B cell (primary cell): Measurements from ENCODE around the gene TFF3. TPM values are rescaled to one million over a fixed set of nuclear protein-coding genes. Genes with fewer than 3 reads are reported as not detected.

ENCODE experiments used
- ATAC-seq: fragments of 200-7000 bp; cut with Tn5 transposase; one replicate; pipeline ENCODE4 v1.10.0; 2021; ENCODE audit warnings: low read depth, mild to moderate bottlenecking, moderate number of reproducible peaks, moderate library complexity
- CTCF ChIA-PET: fragments of 350-600 bp; sonication (Branson Sonifier 250); formaldehyde crosslinking; loops from one replicate; lab custom pipeline; 2021; ENCODE audit warnings: antibody characterized with exemption, inconsistent platforms; lab: Charles Lee
- POLR2A ChIA-PET: fragments of 350-600 bp; sonication (Branson Sonifier 250); formaldehyde crosslinking; loops from one replicate; lab custom pipeline; 2021; ENCODE audit warnings: antibody characterized with exemption; lab: Charles Lee
- DNase-seq: peaks from one replicate; pipeline ENCODE4 v3.0.0; 2013
- H2AFZ ChIP-seq: 2 replicates; pipeline ENCODE4 v1.6.1; 2012; ENCODE audit warnings: mild to moderate bottlenecking, low read depth, low read length; ENCODE audit not compliant: insufficient read depth, poor library complexity, severe bottlenecking
- H3K27ac ChIP-seq, 2 donors: 1 replicate in 1 of 2; 2 replicates in 1 of 2; pipeline ENCODE4 v1.5.1; 2012 to 2013; ENCODE audit warnings: low read length in 2 of 2, mild to moderate bottlenecking in 2 of 2, moderate library complexity in 1 of 2
- H3K27me3 ChIP-seq, 4 experiments: fragments of 200-600 bp in 1 of 4; sonication (generic) in 1 of 4; replicated peaks in 1 of 4; 1 replicate in 2 of 4; 2 replicates in 2 of 4; pipeline versions ENCODE4 v1.6.1 to v1.7.0; 2013 to 2016; ENCODE audit warnings: low read length in 3 of 4, mild to moderate bottlenecking in 2 of 4, mixed read lengths in 1 of 4, moderate library complexity in 1 of 4; ENCODE audit not compliant: insufficient read depth in 4 of 4, control insufficient read depth in 3 of 4; ENCODE audit errors: control extremely low read depth in 1 of 4
- H3K36me3 ChIP-seq, 2 experiments: replicated peaks in 1 of 2; 1 replicate in 1 of 2; 2 replicates in 1 of 2; pipeline versions ENCODE4 v1.6.1 to v1.7.1; 2013; ENCODE audit warnings: low read length in 1 of 2; ENCODE audit not compliant: insufficient read depth in 2 of 2, control insufficient read depth in 1 of 2; ENCODE audit errors: control extremely low read depth in 1 of 2, extremely low read depth in 1 of 2
- H3K4me1 ChIP-seq, 2 donors: fragments of 200-600 bp in 1 of 2; sonication (generic) in 1 of 2; 1 replicate in 1 of 2; 2 replicates in 1 of 2; pipeline versions ENCODE4 v1.5.1 to v1.6.1; 2013 to 2017; ENCODE audit warnings: low read length in 2 of 2; ENCODE audit not compliant: control insufficient read depth in 2 of 2, insufficient read depth in 2 of 2
- H3K4me2 ChIP-seq: replicated peaks from 2 replicates; pipeline ENCODE3; 2012; ENCODE audit warnings: mild to moderate bottlenecking, low read depth, low read length; ENCODE audit not compliant: poor library complexity, severe bottlenecking
- H3K4me3 ChIP-seq, 5 experiments: fragments of 200-600 bp in 1 of 5; sonication (generic) in 1 of 5; 1 replicate in 3 of 5; 2 replicates in 2 of 5; pipeline versions ENCODE4 v1.5.1 to v1.7.0; 2011 to 2016; ENCODE audit warnings: low read length in 4 of 5, mild to moderate bottlenecking in 4 of 5, low read depth in 2 of 5, control low read depth in 1 of 5, moderate library complexity in 1 of 5; ENCODE audit not compliant: insufficient read depth in 1 of 5; ENCODE audit errors: control extremely low read depth in 1 of 5, extremely low read depth in 1 of 5
- H3K79me2 ChIP-seq: fragments of 200-600 bp; sonication (generic); one replicate; pipeline ENCODE4 v1.6.0; 2016; ENCODE audit warnings: low read length; ENCODE audit not compliant: control insufficient read depth, insufficient read depth
- H3K9ac ChIP-seq: fragments of 200-600 bp; sonication (generic); 2 replicates; pipeline ENCODE4 v1.6.1; 2017; ENCODE audit warnings: mild to moderate bottlenecking, low read length, moderate library complexity
- H3K9me3 ChIP-seq, 3 donors: one replicate each; pipeline versions ENCODE4 v1.6.1 to v1.7.1; 2013; ENCODE audit warnings: low read length in 2 of 3; ENCODE audit not compliant: control insufficient read depth in 2 of 3, insufficient read depth in 1 of 3; ENCODE audit errors: control extremely low read depth in 1 of 3
- H4K20me1 ChIP-seq: 2 replicates; pipeline ENCODE4 v1.6.0; 2012; ENCODE audit warnings: mild to moderate bottlenecking, low read length; ENCODE audit not compliant: insufficient read depth, control insufficient read depth, poor library complexity, severe bottlenecking
- H3K27ac Mint-ChIP-seq: one replicate; pipeline ENCODE4 v1.8.0; 2021; ENCODE audit warnings: mixed read lengths
- H3K27me3 Mint-ChIP-seq: one replicate; pipeline ENCODE4 v1.8.0; 2021; ENCODE audit warnings: mixed read lengths
- H3K4me1 Mint-ChIP-seq: one replicate; pipeline ENCODE4 v1.8.0; 2021; ENCODE audit warnings: mixed read lengths
- H3K4me3 Mint-ChIP-seq: one replicate; pipeline ENCODE4 v1.8.0; 2021; ENCODE audit warnings: mixed read lengths
- H3K9me3 Mint-ChIP-seq: one replicate; pipeline ENCODE4 v1.8.0; 2022; ENCODE audit warnings: mixed read lengths; ENCODE audit not compliant: insufficient read depth
- EZH2 ChIP-seq: IDR thresholded peaks from 2 replicates; pipeline ENCODE4 v1.6.1; 2012; ENCODE audit warnings: borderline replicate concordance, low read depth, mild to moderate bottlenecking, moderate library complexity, low read length; ENCODE audit not compliant: insufficient read depth, poor library complexity, severe bottlenecking
- WGBS: methylation state at CpG from one replicate; pipeline ENCODE4 v1.1.5; 2013; ENCODE audit warnings: missing lambda C conversion rate; ENCODE audit not compliant: insufficient coverage; 5-methylcytosine and 5-hydroxymethylcytosine counted together
- intact Hi-C: fragments of 100-400 bp; cut with micrococcal nuclease; formaldehyde crosslinking; loops from one replicate; pipeline ENCODE4 v1.10.0; 2022
- polyA plus RNA-seq: library from polyadenylated mRNA; depleted of rRNA; stranded (reverse); fragments of >200 nt; gene quantifications from 2 replicates; pipeline ENCODE4 v1.2.3, GENCODE V29; 2012
- total RNA-seq, 2 donors: library from RNA; stranded (reverse); fragments of 120-200 nt in 1 of 2; gene quantifications; 1 replicate in 1 of 2; 2 replicates in 1 of 2; pipeline versions ENCODE4 v1.2.3 to v1.2.4, GENCODE V29; 2013 to 2022
- TF ChIP-seq, protein P1 (sequence below): fragments of 200-600 bp; IDR thresholded peaks from one replicate; pipeline ENCODE4 v1.8.0; 2022; ENCODE audit warnings: antibody characterized with exemption, mild to moderate bottlenecking

The TFF3 gene
- total and polyA plus RNA-seq, 2 donors (not counting 1 experiment from before 2014, with no cell fraction given), result not detected

DNA sequence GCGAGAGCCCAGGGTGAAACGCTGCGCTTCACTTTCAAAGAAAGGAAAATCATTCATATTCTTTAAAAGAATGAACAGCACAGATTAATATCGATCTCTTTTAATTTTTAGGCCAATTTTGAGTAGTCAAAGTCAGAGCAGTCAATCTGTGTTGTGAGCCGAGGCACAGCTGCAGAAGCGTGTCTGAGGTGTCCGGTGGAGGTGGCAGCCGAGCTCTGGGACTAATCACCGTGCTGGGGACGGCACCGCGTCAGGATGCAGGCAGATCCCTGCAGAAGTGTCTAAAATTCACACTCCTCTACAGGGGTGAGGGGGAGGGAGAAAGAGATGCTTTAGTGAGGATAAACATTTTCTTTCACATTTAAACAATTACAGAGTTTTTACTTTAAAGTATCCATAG, 47.0 kb upstream of the TFF3 start:
- Histone ChIP-seq H3K79me2 (no peaks in the 10 kb centered on the region), H4K20me1 (no peaks in the 10 kb centered on the region), H3K27me3 (peaks cover 0 to 11% (median 4%) of the 10 kb centered on the region in 4 experiments), H3K9ac (no peak overlapping the region), H3K4me3 (no peak overlapping the region), H3K36me3 (no peaks in the 10 kb centered on the region), H3K4me2 (no peak overlapping the region), H3K27ac (no peak overlapping the region), H3K4me1 (no peaks in the 10 kb centered on the region), H2AFZ (no peak overlapping the region), H3K9me3 (peaks cover 0 to 15% (median 4%) of the 10 kb centered on the region in 3 donors)
- Mint-ChIP-seq H3K4me3 (no peak overlapping the region), H3K4me1 (no peaks in the 10 kb centered on the region), H3K9me3 (no peaks in the 10 kb centered on the region), H3K27me3 (peaks cover 41% of the 10 kb centered on the region), H3K27ac (no peak overlapping the region)
- ChIA-PET CTCF (no interaction called here), POLR2A (interaction anchor here (0.6 kb wide), 2 partner anchors 151 to 286 kb away, joined by 5 to 8 read pairs; no protein-coding TSS in a partner anchor)
- ATAC-seq (no peak), DNase-seq (no peak)
- TF ChIP-seq, protein P1, sequence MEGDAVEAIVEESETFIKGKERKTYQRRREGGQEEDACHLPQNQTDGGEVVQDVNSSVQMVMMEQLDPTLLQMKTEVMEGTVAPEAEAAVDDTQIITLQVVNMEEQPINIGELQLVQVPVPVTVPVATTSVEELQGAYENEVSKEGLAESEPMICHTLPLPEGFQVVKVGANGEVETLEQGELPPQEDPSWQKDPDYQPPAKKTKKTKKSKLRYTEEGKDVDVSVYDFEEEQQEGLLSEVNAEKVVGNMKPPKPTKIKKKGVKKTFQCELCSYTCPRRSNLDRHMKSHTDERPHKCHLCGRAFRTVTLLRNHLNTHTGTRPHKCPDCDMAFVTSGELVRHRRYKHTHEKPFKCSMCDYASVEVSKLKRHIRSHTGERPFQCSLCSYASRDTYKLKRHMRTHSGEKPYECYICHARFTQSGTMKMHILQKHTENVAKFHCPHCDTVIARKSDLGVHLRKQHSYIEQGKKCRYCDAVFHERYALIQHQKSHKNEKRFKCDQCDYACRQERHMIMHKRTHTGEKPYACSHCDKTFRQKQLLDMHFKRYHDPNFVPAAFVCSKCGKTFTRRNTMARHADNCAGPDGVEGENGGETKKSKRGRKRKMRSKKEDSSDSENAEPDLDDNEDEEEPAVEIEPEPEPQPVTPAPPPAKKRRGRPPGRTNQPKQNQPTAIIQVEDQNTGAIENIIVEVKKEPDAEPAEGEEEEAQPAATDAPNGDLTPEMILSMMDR, result no peak
- no peak for TF ChIP-seq EZH2
- WGBS, result 89% methylated on average over 3 of the region's 12 CpGs
- intact Hi-C loops, result no loop called here

DNA sequence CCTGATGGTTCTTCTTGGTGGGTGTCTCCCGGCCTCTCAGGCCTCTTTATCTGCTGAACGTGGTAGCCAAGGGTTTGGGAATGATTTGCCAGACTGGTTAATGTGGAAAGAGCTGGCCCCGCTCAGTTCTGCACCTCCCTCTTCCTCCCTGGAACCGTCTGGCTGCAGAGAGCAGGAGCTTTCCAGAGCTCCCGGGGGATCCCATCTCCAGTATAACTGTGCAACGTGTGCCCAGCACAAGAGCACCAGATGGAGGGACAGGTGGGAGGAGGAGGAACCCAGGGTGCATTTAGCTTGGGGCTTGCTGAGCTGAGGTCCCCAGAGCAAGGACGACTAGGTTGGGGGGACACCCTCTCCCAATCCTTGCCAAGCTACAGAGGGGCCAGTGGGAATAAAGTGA, 46.1 kb upstream of the TFF3 start:
- Mint-ChIP-seq H3K27me3 (peaks cover 39% of the 10 kb centered on the region), H3K9me3 (no peaks in the 10 kb centered on the region), H3K27ac (no peak overlapping the region), H3K4me3 (no peak overlapping the region), H3K4me1 (no peaks in the 10 kb centered on the region)
- no peak overlapping the region for H3K4me3 ChIP-seq
- TF ChIP-seq, protein P1, result no peak
- no peak for TF ChIP-seq EZH2
- H3K9me3 ChIP-seq, result peaks cover 0 to 22% (median 4%) of the 10 kb centered on the region in 3 donors
- WGBS, result 43% methylated on average over 1 of the region's 7 CpGs
- no peak overlapping the region for H3K27ac ChIP-seq
- no peak overlapping the region for H2AFZ ChIP-seq
- H3K4me1 ChIP-seq, result no peaks in the 10 kb centered on the region
- CTCF ChIA-PET, result interaction anchor here (0.7 to 1.8 kb wide), 2 partner anchors 93 to 175 kb away, joined by 3 to 11 read pairs; no protein-coding TSS in a partner anchor
- POLR2A ChIA-PET, result no interaction called here
- H3K79me2 ChIP-seq, result no peaks in the 10 kb centered on the region
- H3K36me3 ChIP-seq, result no peaks in the 10 kb centered on the region
- intact Hi-C loops, result no loop called here
- peaks cover 0 to 17% (median 4%) of the 10 kb centered on the region in 4 experiments for H3K27me3 ChIP-seq
- no peaks in the 10 kb centered on the region for H4K20me1 ChIP-seq
- DNase-seq (no peak), ATAC-seq (no peak)
- H3K9ac ChIP-seq, result no peak overlapping the region
- H3K4me2 ChIP-seq, result no peak overlapping the region
